ENCODE measurements around the gene SGMS1. TPM values are rescaled to one million over a fixed set of nuclear protein-coding genes. Genes with fewer than 3 reads are reported as not detected.

Gene SGMS1
- total and polyA plus RNA-seq, 2 donors (not counting 3 experiments of a cell fraction or from before 2014, with no cell fraction given), result 9.7 to 23.7 TPM

- Histone ChIP-seq H3K4me1 (ENCODE audit: control insufficient read depth, extremely low read depth, insufficient read depth, low read length) (no peaks in the 10 kb centered on the region), H3K9ac (replicated peaks; ENCODE audit: extremely low read depth, insufficient read depth, low read length) (no peak overlapping the region), H3K4me3 (replicated peaks in 1 of 3; ENCODE audit: insufficient read depth in 1 of 3, low read depth in 1 of 3, low read length in 3 of 3) (no peak overlapping the region), H4K20me1 (replicated peaks; ENCODE audit: control insufficient read depth, extremely low read depth, insufficient read depth, low read length) (no peaks in the 10 kb centered on the region), H3K79me2 (ENCODE audit: control insufficient read depth, insufficient read depth, low read length) (no peaks in the 10 kb centered on the region), H3K9me1 (replicated peaks; ENCODE audit: control insufficient read depth, extremely low read depth, insufficient read depth, low read length) (no peaks in the 10 kb centered on the region), H2AFZ (ENCODE audit: low read depth, low read length) (no peak overlapping the region), H3K4me2 (ENCODE audit: insufficient read depth, low read length) (no peak overlapping the region), H3K36me3 (ENCODE audit: control insufficient read depth in 2 of 2, extremely low read depth in 1 of 2, insufficient read depth in 2 of 2, low read length in 2 of 2) (no peaks in the 10 kb centered on the region), H3K9me3 (replicated peaks; ENCODE audit: control insufficient read depth, insufficient read depth, low read length) (no peaks in the 10 kb centered on the region), H3K27me3 (ENCODE audit: control insufficient read depth in 2 of 2, insufficient read depth in 2 of 2, low read length in 2 of 2) (no peaks in the 10 kb centered on the region), H3K27ac (ENCODE audit: insufficient read depth, low read depth, low read length) (no peak overlapping the region)
- intact Hi-C loops (cut with micrococcal nuclease) (no loop called here), dilution Hi-C loops (cut with MboI; ENCODE audit: extremely low pct_ligation_motif_present, low sequenced_read_pairs) (no loop called here)
- CTCF ChIA-PET, result interaction anchor here (0.8 to 1.5 kb wide), 3 partner anchors 8 to 22 kb away, joined by 3 to 7 read pairs (median 3); no protein-coding TSS in a partner anchor
- no peak for TF ChIP-seq MAX (IDR thresholded peaks at IDR 0.05; ENCODE audit: insufficient read depth, insufficient read length)
- no peak for TF ChIP-seq JUN (IDR thresholded peaks at IDR 0.05; ENCODE audit: borderline replicate concordance, insufficient read depth, insufficient read length, low read depth)
- TF ChIP-seq CTCF (IDR thresholded peaks at IDR 0.05; ENCODE audit: extremely low read depth in 1 of 2, insufficient read depth in 1 of 2, low read depth in 1 of 2, low read length in 2 of 2), result no peak
- no peak for TF ChIP-seq EZH2 (IDR thresholded peaks at IDR 0.05; ENCODE audit: borderline replicate concordance, low read depth, low read length, severe bottlenecking)
- TF ChIP-seq GATA2 (IDR thresholded peaks at IDR 0.05; ENCODE audit: insufficient read depth, insufficient read length, low read depth, low read length), result no peak
- no peak for TF ChIP-seq FOS (IDR thresholded peaks at IDR 0.05; ENCODE audit: borderline replicate concordance, insufficient read depth, low read length)
- no peak for TF ChIP-seq POLR2AphosphoS5 (IDR thresholded peaks at IDR 0.05; ENCODE audit: insufficient read depth, low read depth, low read length)
- no peak for TF ChIP-seq MYC (IDR thresholded peaks at IDR 0.05; ENCODE audit: low read depth, low read length)
- no peak for TF ChIP-seq POLR2A (IDR thresholded peaks at IDR 0.05; ENCODE audit: low read depth, low read length)
- DNase-seq (ENCODE audit: low read depth, low spot score), result no peak
- POLR2A ChIA-PET, result no interaction called here
- FAIRE-seq, result no peak
- no TSS peak for BruUV-seq (replicated peaks)
These were observed 9.9 kb downstream of the SGMS1 start for GRCh38 chr10:50613726-50614443.

Measured in endothelial cell of umbilical vein (primary cell).